Measurements from ENCODE around the gene DHPS.
"Not testable (repeated sequence)": the region's sequence is repeated elsewhere in the genome, so short reads cannot be mapped to it uniquely, and the experiment has no call there.

The DHPS gene

GRCh38 chr19:12694641-12695040 is 13.0 kb upstream of the DHPS start:
- no peak for TF ChIP-seq CTCF (conservative IDR thresholded peaks at IDR 0.05)
- no peak overlapping the region for H3K27ac ChIP-seq

DNA sequence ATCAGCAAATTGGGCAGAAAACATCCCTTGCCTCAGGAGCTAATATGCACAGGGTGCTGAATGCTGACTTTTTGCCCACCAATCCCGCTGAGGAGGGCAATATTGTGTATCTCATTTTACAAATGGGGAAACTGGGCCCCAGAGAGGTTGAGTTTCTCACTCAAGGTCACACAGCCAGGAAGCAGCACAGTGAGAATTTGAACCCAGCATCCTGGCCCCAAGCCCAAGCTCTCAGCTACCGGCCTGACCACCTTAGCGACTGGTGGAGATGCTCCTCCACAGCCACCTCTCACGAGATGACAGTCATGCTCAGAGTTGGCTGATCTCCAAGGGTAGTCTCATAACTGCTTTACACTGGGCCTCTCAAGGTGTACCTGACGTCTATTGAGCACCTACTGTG is 11.3 kb upstream of the DHPS start:
- TF ChIP-seq CTCF (conservative IDR thresholded peaks at IDR 0.05) = no peak
- no peak overlapping the region for H3K27ac ChIP-seq

DNA sequence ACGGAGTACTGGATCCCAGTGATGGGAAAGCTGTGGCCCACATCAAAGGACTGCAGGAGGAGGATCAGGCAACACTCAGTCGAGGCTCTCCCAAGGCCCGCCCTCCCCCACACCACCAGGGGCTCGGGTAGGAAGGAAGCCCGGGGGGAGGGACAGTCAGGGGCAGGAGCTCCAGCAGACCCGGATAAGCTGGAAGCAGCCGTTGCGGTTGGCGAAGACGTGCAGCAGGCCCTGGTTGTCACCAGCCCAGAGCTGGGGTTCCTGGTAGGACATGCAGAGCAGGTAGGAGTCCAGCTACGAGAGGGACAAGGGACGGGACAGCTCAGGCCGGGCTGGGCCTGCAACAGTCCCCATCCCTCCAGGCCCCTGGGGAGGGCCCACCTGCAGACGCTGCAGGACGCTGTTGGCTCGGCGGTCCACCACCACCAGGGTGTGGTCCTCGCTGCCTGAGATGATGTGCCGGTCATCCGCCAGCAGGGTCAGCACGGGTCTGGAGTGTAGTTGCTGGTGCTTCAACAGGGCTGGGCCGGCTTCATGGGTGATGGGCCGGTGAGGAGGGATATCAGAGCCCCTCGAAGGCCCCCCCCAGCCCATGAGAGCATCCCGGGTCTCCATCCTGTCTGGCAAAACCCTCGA is 8.0 kb upstream of the DHPS start:
- TF ChIP-seq CTCF (conservative IDR thresholded peaks at IDR 0.05) = no peak
- no peak overlapping the region for H3K27ac ChIP-seq

DNA sequence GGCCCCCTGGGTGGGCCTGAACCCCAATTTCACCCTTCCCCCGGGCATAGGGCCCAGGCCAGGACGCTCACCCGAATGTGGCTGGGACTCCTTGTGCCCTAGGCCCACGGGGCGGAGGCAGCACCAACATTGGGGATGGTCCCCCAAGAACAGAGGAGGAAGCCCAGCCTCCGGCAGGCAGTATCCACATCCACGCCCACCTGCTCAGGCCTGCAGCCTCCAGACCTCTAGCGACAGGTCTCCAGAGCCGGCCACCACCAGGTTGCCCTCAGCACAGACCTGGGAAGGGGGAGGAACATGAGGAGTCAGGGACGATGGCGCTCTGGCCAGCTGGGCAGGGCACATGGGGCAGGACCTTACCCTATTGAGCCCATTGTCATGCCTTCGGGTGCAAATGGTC is 7.3 kb upstream of the DHPS start:
- H3K27ac ChIP-seq = no peak overlapping the region
- no peak for TF ChIP-seq CTCF (conservative IDR thresholded peaks at IDR 0.05)

- TF ChIP-seq CTCF (conservative IDR thresholded peaks at IDR 0.05) = no peak
- no peak within 1 kb of the TSS for H3K27ac ChIP-seq
Observed at GRCh38 chr19:12687496-12688196, 6.0 kb upstream of the DHPS start, which contains the start of gene GNG14. GNG14 (plus strand) TSS chr19:12687998; CDS start chr19:12688049, 51 bp downstream.

- TF ChIP-seq CTCF (conservative IDR thresholded peaks at IDR 0.05) = no peak
- no peak overlapping the region for H3K27ac ChIP-seq
Observed at GRCh38 chr19:12685831-12686230, 4.2 kb upstream of the DHPS start.

DNA sequence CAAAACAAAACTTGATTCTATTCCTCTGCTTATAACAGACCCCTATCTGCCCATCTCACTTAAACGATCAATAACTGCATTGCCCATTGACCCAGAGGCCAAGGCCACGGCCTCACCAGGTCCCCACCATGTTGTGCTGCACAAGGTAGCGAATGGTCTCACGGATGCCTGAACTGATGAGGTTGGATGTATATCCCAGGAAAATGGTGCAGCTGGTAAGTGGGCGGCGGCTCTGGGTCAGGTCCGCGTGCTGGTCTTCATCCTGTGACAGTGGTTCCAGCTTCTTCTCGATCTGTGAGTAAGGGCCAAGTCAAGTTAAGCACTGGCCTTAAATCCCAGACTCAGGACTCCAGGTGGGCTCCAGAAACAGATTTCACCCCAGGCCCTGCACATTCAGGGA is 1.6 kb downstream of the DHPS start:
- H3K27ac ChIP-seq = peak overlapping the region; percentile 100
- no peak for TF ChIP-seq CTCF (conservative IDR thresholded peaks at IDR 0.05)

GRCh38 chr19:12678039-12678438 is 3.6 kb downstream of the DHPS start:
- not testable (repeated sequence) for H3K27ac ChIP-seq
